ENCODE measurements around the gene ZDHHC6. TPM values are rescaled to one million over a fixed set of nuclear protein-coding genes. Genes with fewer than 3 reads are reported as not detected.
"Not testable (repeated sequence)": the region's sequence is repeated elsewhere in the genome, so short reads cannot be mapped to it uniquely, and the experiment has no call there.

ZDHHC6 gene
- total RNA-seq, 2 experiments from 2014 or later, result 47.8 to 64.3 TPM

DNA sequence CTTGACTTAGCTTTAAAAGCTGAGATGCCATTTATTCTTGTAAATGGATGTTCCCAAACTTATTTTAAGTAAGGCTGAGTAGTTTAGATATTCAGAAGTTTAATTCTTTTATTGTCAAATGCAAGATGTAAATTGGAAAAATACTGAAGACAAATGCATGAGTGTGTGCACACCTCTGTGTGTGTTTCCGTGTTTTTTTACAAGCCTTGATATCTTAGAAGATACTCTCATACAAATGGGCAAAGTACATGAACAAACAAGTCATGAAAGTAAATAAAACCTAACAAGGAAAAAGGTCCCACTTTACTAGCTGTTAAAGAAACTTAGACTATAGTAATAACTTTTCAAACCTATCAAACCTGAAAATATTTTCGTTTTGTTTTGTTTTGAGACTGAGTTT is 43.8 kb downstream of the ZDHHC6 start:
- peaks cover 52% of the 10 kb centered on the region for H3K36me3 Mint-ChIP-seq (ENCODE audit: low read depth)
- H3K27me3 Mint-ChIP-seq, result no peaks in the 10 kb centered on the region
- CTCF ChIA-PET, result no interaction called here
- H3K9me3 Mint-ChIP-seq, result peaks cover 2% of the 10 kb centered on the region
- no peak overlapping the region for H3K27ac Mint-ChIP-seq
- H3K4me3 Mint-ChIP-seq, result no peak overlapping the region
- POLR2A ChIA-PET, result no interaction called here
- no peak for DNase-seq
- H3K4me1 Mint-ChIP-seq, result no peaks in the 10 kb centered on the region

DNA sequence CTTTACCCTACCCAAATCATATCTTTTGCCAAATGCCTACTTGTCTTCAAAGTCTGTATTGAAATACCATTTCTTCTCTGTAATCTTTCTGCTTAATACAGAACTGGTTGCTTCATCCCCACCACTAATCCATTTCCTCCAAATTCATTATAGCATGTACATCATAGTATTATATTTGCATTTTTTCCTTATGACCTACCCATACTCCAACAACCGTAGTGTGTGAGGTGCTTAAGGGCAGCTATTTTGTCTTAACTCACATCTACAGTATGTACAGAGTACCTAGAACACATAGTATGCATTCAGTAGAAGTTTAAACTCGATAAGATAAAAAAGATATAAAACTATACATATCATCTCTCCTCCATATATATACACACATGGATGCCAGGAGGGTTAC is 49.1 kb downstream of the ZDHHC6 start:
- Mint-ChIP-seq H3K4me3 (no peak overlapping the region), H3K36me3 (ENCODE audit: low read depth) (peaks cover 19% of the 10 kb centered on the region), H3K4me1 (peaks cover 3% of the 10 kb centered on the region), H3K9me3 (no peaks in the 10 kb centered on the region), H3K27me3 (no peaks in the 10 kb centered on the region), H3K27ac (no peak overlapping the region)
- ChIA-PET POLR2A (no interaction called here), CTCF (no interaction called here)
- DNase-seq, result no peak

DNA sequence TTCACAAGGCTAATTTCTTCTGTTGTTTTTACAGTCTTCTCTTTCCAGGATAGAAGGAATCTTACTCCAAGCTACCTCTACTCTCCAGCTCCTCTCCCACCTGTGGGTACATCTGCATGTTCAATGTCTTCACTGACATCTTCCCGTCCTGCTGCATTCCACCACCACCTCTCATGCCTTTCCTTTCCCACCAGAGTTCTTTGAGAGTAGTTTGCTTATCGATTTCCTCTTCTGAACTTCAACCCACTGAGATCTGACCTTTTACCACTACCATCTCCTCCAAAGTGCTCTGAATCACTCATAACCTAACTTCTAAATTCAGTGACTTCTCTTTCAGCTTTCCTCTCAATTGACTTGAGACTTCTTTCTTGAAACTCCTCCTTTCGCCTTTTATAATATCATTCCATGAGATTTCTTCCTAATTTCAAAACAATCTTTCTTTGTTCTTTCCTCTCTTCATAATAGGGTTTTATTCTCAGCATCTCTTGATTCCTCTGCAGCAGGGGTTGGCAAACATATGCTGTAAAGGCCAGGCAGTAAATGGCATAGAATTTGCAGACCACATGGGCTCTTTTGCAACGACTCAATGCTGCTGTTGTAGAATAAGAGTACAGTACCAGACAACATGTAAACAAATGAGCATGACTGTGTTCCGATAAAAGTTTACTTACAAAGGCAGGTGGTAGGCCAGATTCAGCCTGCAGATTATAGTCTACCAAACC is 50.7 kb downstream of the ZDHHC6 start:
- Mint-ChIP-seq H3K9me3 (no peaks in the 10 kb centered on the region), H3K36me3 (ENCODE audit: low read depth) (peaks cover 16% of the 10 kb centered on the region), H3K4me1 (peaks cover 6% of the 10 kb centered on the region), H3K27me3 (no peaks in the 10 kb centered on the region), H3K4me3 (no peak overlapping the region), H3K27ac (no peak overlapping the region)
- no peak for DNase-seq
- ChIA-PET CTCF (interaction anchor here (0.7 to 1.0 kb wide), 2 partner anchors 14 to 18 kb away, joined by 3 read pairs; no protein-coding TSS in a partner anchor), POLR2A (no interaction called here)

DNA sequence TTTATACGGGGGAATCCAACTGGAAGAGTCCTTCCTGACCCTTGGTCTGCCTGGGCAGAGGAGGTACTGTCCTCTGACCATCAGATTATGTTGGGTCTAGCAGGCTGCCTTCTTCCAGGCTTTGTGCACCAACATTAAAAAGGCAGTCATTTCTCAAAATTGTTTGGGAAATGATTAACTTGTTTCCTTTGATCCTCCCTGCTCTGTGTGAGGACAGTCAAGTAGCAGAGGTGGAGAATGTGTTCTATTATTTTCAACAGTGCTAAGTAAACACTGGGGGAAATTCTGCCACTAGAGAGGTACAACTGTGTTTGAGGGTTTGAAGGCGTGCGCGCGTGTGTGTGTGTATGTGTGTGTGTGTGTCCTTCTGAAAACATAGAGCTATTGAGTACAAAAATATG is 52.2 kb downstream of the ZDHHC6 start:
- POLR2A ChIA-PET, result no interaction called here
- CTCF ChIA-PET, result no interaction called here
- H3K27me3 Mint-ChIP-seq, result no peaks in the 10 kb centered on the region
- H3K4me3 Mint-ChIP-seq, result no peak overlapping the region
- no peaks in the 10 kb centered on the region for H3K9me3 Mint-ChIP-seq
- peaks cover 16% of the 10 kb centered on the region for H3K4me1 Mint-ChIP-seq
- H3K36me3 Mint-ChIP-seq (ENCODE audit: low read depth), result peaks cover 12% of the 10 kb centered on the region
- no peak overlapping the region for H3K27ac Mint-ChIP-seq
- no peak for DNase-seq

DNA sequence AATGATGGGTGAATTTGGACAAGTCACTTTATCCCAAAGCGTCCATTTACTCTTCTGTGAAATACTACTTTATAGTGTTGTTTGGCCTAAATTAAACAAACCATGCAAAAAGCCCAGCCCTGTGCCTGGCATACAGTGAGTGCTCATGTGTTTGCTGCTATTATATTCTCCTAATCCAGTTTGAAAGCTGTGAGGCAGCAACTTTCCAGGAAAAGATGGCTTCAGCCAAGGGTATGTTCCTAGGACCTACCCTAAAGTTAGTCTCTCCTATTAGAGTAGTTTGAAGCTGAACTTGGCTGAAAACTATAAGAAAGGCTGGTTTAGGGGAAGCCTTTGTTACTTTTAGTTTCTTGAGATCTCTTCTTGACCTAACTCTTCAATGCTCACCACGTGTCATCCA is 52.9 kb downstream of the ZDHHC6 start:
- H3K4me1 Mint-ChIP-seq, result peaks cover 22% of the 10 kb centered on the region
- H3K27me3 Mint-ChIP-seq, result no peaks in the 10 kb centered on the region
- H3K9me3 Mint-ChIP-seq, result no peaks in the 10 kb centered on the region
- POLR2A ChIA-PET, result no interaction called here
- H3K27ac Mint-ChIP-seq, result no peak overlapping the region
- no peak overlapping the region for H3K4me3 Mint-ChIP-seq
- H3K36me3 Mint-ChIP-seq (ENCODE audit: low read depth), result peaks cover 11% of the 10 kb centered on the region
- CTCF ChIA-PET, result no interaction called here
- no peak for DNase-seq

DNA sequence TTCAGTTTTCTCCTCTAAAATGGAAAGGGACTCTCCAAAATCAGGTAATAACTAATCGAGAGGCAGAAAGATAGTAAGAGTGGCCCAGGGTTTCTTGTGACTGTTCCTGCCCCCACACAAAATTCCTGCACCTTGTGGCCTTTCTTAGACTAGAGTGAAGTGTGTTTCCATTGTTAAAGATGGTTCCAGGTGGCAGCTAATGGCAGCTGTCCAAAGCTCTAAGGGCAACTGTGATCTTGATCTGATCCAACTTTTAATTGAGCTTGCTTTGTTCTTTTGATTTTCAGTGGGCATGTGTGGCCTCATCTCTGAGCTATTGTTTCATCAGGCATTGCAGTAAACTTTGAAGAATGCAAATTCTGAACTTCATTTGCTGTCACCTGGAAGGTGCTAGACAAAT is 53.4 kb downstream of the ZDHHC6 start:
- H3K4me1 Mint-ChIP-seq, result peaks cover 27% of the 10 kb centered on the region
- POLR2A ChIA-PET, result no interaction called here
- H3K9me3 Mint-ChIP-seq, result no peaks in the 10 kb centered on the region
- H3K4me3 Mint-ChIP-seq, result no peak overlapping the region
- no peak overlapping the region for H3K27ac Mint-ChIP-seq
- CTCF ChIA-PET, result interaction anchor here (0.6 kb wide), 1 partner anchor 12 kb away, joined by 3 read pairs; no protein-coding TSS in a partner anchor
- peaks cover 11% of the 10 kb centered on the region for H3K36me3 Mint-ChIP-seq (ENCODE audit: low read depth)
- no peak for DNase-seq
- H3K27me3 Mint-ChIP-seq, result no peaks in the 10 kb centered on the region

DNA sequence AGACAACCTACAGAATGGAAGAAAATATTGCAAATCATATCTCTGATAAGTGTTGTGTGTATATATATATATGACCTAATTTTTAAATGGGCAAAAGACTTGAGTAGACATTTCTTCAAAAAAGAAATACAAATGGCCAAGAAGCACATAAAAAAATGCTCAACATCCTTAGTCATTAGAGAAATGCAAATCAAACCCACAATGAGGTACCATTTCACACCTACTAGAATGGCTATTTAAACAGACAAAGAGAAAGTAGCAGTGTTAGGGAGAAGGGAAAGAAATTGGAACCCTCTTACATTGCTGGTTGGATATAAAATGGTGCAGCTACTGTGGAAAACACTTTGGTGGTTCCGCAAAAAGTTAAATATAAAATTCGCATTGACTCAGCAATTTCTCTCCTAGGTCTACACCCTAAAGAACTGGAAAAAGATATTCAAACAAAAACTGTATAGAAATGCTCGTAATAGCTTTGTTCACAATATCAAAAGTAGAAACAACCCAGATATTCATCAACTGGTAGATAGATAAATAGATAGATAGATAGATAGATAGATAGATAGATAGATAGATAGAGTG is 56.5 kb downstream of the ZDHHC6 start:
- H3K27ac Mint-ChIP-seq, result no peak overlapping the region
- no peaks in the 10 kb centered on the region for H3K9me3 Mint-ChIP-seq
- no peaks in the 10 kb centered on the region for H3K27me3 Mint-ChIP-seq
- ChIA-PET POLR2A (no interaction called here), CTCF (interaction anchor here (2.1 kb wide), 1 partner anchor 14 kb away, joined by 7 read pairs; no protein-coding TSS in a partner anchor)
- peaks cover 13% of the 10 kb centered on the region for H3K36me3 Mint-ChIP-seq (ENCODE audit: low read depth)
- no peak overlapping the region for H3K4me3 Mint-ChIP-seq
- peaks cover 33% of the 10 kb centered on the region for H3K4me1 Mint-ChIP-seq
- DNase-seq, result no peak

DNA sequence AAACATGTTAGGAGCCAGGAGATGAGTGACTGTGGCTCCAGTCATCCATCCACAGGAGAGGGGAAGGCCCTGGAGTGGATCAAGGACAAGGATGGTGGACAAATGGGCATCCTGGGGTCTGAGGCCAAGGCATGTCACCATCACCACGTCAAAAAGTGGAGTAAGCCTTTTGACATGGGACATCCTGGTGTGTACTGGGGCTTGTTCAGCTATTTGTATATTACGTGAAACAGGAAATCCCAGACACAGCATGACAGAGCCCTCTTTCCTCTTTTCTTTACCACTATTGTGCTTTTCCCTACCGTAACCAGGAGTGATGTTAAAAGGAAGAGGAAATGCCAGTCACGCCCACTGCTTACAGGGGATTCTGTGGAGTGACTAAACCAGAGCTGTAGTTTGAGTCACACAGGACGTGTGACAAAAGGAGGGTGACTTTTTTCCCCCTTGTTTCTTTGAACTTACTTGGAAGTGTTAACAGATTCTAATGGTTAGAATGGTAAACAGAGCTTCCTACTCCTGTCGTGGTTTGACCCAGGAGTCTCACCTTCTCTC is 57.4 kb downstream of the ZDHHC6 start:
- peak; percentile 21 for DNase-seq
- H3K4me1 Mint-ChIP-seq, result peaks cover 35% of the 10 kb centered on the region
- H3K4me3 Mint-ChIP-seq, result no peak overlapping the region

DNA sequence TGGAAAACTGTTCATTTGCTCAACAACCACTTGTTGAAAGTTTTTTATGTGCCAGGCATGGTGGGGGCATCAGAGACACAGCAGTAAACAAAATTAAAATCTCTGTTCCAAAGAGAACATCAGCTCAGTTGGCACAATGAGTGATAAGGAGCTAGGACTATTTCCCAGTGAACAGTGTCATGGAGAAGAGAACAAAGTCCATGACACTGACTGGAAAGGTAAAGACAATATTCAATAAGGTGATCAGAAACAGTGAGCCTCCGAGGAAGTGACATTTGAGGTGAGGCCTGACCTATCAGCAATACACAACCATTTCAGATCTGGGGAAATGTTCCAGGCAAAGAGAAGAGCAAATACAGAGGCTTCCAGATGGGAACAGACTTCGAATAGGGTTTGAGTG is 58.2 kb downstream of the ZDHHC6 start:
- H3K9me3 Mint-ChIP-seq, result no peaks in the 10 kb centered on the region
- no peak overlapping the region for H3K4me3 Mint-ChIP-seq
- no peak overlapping the region for H3K27ac Mint-ChIP-seq
- peaks cover 34% of the 10 kb centered on the region for H3K4me1 Mint-ChIP-seq
- DNase-seq, result no peak
- ChIA-PET CTCF (interaction anchor here (1.1 kb wide), 1 partner anchor 9 kb away, joined by 5 read pairs; no protein-coding TSS in a partner anchor), POLR2A (no interaction called here)
- peaks cover 13% of the 10 kb centered on the region for H3K36me3 Mint-ChIP-seq (ENCODE audit: low read depth)
- no peaks in the 10 kb centered on the region for H3K27me3 Mint-ChIP-seq

More for the DNA sequence above, 57.4 kb downstream of the ZDHHC6 start:
- Mint-ChIP-seq H3K27me3 (no peaks in the 10 kb centered on the region), H3K9me3 (no peaks in the 10 kb centered on the region), H3K36me3 (ENCODE audit: low read depth) (peaks cover 15% of the 10 kb centered on the region), H3K27ac (no peak overlapping the region)
- ChIA-PET CTCF (interaction anchor here (2.1 kb wide), 1 partner anchor 14 kb away, joined by 7 read pairs; no protein-coding TSS in a partner anchor), POLR2A (interaction anchor here (0.5 kb wide), 1 partner anchor 39 kb away, joined by 3 read pairs; no protein-coding TSS in a partner anchor)

DNA sequence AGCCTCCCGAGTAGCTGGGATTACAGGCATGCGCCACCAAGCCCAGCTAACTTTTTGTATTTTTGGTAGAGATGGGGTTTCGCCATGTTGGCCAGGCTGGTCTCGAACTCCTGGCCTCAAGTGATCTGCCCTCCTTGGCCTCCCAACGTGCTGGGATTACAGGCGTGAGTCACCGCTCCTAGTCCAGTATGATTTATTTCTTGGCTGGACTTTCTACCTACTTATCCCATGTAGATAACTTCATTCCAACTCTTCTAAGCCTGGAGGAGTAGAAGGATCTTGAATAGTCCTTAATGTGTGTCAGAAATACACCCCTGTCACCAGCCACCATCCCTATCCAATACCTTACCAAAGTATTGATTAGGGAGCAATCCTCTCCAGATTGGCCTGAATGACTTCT is 58.7 kb downstream of the ZDHHC6 start:
- CTCF ChIA-PET, result interaction anchor here (1.1 to 4.3 kb wide), 2 partner anchors 9 to 12 kb away, joined by 5 to 22 read pairs; partner anchors contain the start of gene ACSL5
- POLR2A ChIA-PET, H3K4me3 Mint-ChIP-seq, H3K27ac Mint-ChIP-seq, H3K9me3 Mint-ChIP-seq, H3K27me3 Mint-ChIP-seq, DNase-seq: not testable (repeated sequence)
- Mint-ChIP-seq H3K4me1 (peaks cover 34% of the 10 kb centered on the region), H3K36me3 (ENCODE audit: low read depth) (peaks cover 13% of the 10 kb centered on the region)

DNA sequence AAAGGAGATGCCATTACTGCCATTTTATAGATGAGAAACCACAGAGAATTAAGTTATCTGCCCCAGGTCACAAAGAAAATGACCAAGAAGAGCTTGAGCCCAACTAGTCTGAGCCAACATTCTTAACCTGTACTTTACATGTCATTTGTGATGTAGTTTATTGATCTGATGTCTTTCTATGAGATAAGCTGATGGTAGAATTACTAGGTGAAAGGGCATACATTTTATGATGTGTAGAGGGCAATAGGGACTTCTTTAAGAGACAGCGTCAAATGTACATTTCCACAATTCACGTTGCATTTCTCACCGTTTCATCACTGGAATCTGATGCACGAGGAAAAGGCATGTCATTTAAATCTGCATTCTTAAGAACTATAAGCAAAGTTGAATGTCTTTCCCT is 61.5 kb downstream of the ZDHHC6 start:
- Mint-ChIP-seq H3K27me3 (no peaks in the 10 kb centered on the region), H3K27ac (no peak overlapping the region), H3K4me1 (peaks cover 35% of the 10 kb centered on the region), H3K4me3 (no peak overlapping the region), H3K9me3 (no peaks in the 10 kb centered on the region), H3K36me3 (ENCODE audit: low read depth) (peaks cover 25% of the 10 kb centered on the region)
- ChIA-PET POLR2A (no interaction called here), CTCF (interaction anchor here (1.3 to 4.3 kb wide), 3 partner anchors 10 to 75 kb away, joined by 3 to 22 read pairs (median 4); partner anchors contain the start of gene ACSL5)
- no peak for DNase-seq

DNA sequence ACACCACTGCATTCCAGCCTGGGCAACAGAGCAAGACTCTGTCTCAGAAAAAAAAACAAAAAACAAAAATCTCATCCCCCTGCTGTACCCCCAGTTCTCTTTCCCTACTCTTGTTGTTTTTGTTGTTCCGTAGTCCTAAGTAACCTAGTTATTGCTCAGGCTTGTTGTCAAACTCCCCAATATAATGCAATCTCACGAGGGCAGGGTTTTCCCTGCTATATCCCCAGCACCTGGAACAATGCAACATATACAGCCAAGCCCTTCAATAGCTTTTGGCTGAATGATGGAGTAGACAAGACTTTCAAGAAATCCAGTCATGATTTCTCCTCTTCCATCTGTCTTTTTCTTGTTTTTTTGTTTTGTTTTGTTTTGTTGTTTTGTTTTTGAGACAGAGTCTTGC is 62.6 kb downstream of the ZDHHC6 start:
- DNase-seq, result no peak
- Mint-ChIP-seq H3K36me3 (ENCODE audit: low read depth) (peaks cover 32% of the 10 kb centered on the region), H3K27ac (no peak overlapping the region), H3K4me1 (peaks cover 33% of the 10 kb centered on the region), H3K4me3 (no peak overlapping the region), H3K27me3 (no peaks in the 10 kb centered on the region), H3K9me3 (no peaks in the 10 kb centered on the region)
- POLR2A ChIA-PET, result no interaction called here
- CTCF ChIA-PET, result interaction anchor here (1.3 to 4.3 kb wide), 3 partner anchors 9 to 74 kb away, joined by 3 to 22 read pairs (median 4); partner anchors contain the start of gene ACSL5

DNA sequence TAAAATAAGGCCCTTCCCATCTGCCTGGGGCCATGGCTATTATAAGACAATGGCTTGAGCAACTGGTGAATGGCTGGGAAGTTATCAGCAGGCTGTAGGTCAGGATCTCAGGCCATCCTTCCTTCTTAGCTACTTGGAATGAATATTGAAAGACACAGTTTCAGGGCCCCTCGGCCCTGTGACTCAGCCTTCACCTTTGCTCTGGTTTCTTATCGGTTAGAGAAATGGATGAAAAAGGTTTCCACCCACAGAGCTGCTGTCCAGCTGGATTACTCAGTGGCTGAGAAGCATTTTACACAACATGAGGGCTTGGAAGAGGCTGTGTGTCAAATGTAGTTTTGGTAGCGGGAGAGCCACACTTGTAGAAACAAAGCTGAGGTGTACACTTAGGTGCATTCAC is 63.4 kb downstream of the ZDHHC6 start:
- no peak for DNase-seq
- POLR2A ChIA-PET, result no interaction called here
- Mint-ChIP-seq H3K36me3 (ENCODE audit: low read depth) (peaks cover 37% of the 10 kb centered on the region), H3K4me1 (peaks cover 31% of the 10 kb centered on the region), H3K27me3 (no peaks in the 10 kb centered on the region), H3K27ac (no peak overlapping the region), H3K4me3 (no peak overlapping the region), H3K9me3 (no peaks in the 10 kb centered on the region)
- CTCF ChIA-PET, result no interaction called here

Measured in activated CD4-positive, alpha-beta T cell treated with anti-CD3 and anti-CD28 coated beads, Interleukin-2, amount 10 ng/mL, durations not matched to agents 7 days and 5 days (primary cell).